ENCODE data around the gene CCDC174.

DNA sequence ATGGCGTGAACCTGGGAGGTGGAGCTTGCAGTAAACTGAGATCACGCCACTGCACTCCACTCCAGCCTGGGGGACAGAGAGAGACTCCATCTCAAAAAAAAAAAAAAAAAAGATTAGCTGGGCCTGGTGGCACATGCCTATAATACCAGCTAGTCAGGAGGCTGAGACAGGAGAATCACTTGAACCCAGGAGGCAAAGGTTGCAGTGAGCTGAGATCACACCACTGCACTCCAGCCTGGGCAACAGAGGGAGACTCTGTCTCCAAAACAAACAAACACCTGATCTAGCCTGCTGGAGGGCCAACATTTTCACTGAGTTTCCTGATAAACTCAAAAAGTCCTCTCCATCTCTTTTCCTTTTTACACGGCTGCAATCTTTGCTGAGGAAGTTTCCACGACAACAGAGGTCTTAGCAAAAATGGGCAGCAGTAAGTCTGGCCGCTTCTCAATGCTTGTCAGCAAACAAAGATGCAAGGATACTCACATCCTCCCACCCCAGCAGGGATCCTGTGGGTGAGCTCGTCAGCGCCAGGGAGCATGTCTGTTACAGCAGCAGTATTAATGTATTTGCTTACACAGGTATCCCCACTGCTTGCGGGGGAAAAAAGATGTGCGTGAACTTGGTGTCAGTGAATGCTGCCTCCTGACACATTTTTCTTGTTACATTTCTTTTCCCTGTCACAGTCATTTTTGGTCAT is 21.0 kb upstream of the CCDC174 start:
- TF ChIP-seq, protein P1, sequence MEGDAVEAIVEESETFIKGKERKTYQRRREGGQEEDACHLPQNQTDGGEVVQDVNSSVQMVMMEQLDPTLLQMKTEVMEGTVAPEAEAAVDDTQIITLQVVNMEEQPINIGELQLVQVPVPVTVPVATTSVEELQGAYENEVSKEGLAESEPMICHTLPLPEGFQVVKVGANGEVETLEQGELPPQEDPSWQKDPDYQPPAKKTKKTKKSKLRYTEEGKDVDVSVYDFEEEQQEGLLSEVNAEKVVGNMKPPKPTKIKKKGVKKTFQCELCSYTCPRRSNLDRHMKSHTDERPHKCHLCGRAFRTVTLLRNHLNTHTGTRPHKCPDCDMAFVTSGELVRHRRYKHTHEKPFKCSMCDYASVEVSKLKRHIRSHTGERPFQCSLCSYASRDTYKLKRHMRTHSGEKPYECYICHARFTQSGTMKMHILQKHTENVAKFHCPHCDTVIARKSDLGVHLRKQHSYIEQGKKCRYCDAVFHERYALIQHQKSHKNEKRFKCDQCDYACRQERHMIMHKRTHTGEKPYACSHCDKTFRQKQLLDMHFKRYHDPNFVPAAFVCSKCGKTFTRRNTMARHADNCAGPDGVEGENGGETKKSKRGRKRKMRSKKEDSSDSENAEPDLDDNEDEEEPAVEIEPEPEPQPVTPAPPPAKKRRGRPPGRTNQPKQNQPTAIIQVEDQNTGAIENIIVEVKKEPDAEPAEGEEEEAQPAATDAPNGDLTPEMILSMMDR (IDR thresholded peaks at IDR 0.05), result no peak
- no peak for TF ChIP-seq EZH2 (IDR thresholded peaks at IDR 0.05; ENCODE audit: borderline replicate concordance, insufficient read depth, low read depth, low read length, poor library complexity, severe bottlenecking)

Measured in B cell (primary cell).